Fibroblast of peridontal ligament (primary cell): ENCODE data around the gene ACP3.
A peak's percentile ranks its signal among the peaks of the same experiment; 100 is the strongest.

Experiments
- DNase-seq: peaks from one replicate; pipeline ENCODE4 v3.0.0-alpha.2; 2010; ENCODE audit errors: extremely low read depth

Gene ACP3

DNA sequence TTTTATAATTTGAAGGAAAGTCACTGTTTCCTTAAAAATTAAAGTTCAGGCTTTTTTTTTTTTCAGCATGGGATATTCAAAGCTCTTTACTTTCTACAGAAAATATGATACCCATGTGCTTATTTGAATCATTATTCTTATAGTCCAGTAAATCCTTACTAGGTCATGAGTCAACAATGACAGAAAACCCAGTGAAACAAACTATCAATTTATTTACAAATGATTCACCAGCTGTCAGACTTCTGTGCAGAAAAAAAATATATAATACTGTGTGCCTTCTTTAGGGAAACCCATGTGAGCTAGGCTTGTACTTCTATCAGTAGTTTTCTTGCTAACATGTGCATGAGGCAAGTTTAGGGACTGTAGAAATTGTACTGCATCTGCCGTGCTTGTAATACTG, 1.2 kb downstream of the ACP3 start:
- DNase-seq = peak; percentile 33

DNA sequence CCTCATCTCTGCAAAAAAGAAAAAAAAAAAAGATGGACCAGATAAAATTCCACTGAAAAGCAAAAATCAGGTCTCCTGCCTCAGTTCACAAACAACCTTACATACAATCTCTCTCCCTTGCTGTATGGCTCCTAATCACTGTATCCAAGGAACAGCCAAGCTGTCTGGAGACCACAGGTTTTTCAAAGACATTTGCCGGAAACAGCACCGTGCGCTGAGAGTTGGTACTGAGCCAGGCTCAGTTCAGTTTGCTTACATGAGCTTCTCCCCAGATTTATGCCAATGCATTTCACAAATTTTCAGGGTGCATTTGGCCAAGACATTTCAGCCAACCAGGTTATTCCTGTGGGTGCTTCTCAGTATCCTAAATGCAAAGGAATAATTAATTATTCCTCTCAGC, 4.1 kb downstream of the ACP3 start:
- DNase-seq = no peak

DNA sequence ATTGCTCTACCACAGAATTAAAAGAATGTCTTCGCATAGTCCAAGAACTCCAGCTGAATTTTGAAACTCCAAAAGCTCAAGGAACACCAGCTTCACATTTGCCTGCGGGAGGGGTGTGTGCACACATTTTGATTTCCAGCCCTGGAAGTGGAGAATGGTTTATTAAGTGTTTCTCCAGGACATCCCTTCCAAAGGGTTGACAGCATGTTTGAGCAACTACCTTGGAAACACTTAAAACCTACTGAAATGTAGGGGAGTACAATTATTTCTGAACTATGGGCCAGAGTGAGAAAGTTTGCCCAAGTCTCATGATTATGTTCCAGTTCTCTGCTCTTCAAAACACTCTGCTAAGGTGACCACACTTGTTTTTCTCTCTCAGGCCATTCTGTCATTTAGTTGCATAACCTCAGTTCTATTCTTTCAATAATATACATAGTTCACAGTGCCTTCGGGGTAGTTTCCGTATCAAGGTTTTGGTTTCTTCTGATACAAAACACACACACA, 7.9 kb downstream of the ACP3 start:
- no peak for DNase-seq

DNA sequence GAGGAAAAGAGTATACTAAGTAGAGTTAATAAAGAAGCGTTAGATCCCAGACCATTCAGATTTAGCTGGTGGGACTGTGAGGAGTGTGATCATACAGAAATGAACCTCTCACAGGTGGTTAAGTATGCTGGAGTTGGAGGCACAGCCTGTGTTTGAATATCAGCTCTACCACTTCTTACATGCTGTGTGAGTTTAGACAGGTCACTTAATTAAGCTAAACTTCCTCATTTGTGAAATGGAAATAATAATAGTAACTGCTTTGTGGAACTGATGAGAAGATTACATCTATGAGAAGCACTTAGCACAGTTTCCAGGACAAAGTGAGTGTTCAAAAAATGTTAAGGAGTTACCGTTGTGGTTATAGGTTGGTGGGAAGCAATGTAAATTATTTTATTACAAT, 8.4 kb downstream of the ACP3 start:
- no peak for DNase-seq

DNA sequence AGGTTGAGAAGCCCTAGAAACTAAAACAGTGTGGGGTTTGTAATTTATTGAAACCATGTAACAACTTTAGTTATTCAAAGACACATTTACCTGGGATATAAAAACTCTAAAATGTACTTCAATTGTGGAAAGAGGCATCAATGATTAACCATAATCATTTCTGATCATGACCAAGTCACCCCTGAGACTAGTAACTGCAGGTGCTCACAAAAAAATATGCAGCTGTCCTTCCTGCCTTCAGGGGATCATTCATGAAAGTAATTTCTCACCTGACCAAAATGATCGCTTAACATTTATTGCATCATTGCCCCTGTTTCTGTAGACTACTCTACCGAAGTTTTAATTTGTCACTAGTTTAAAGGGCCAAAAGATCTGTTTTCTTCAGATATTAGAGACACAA, 9.0 kb downstream of the ACP3 start:
- no peak for DNase-seq

DNA sequence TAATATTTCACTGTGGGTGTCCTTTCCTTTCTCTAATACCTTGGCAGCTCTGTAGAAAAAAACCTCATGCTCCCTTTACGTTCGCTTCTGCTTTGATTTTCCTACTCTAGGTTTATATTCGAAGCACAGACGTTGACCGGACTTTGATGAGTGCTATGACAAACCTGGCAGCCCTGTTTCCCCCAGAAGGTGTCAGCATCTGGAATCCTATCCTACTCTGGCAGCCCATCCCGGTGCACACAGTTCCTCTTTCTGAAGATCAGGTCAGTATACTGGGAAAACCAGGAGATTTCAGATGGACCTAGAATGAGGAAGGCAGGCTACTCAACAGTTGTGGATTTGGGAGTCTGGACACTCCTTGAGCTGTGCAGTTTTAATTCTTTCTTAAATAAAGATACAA, 14.9 kb downstream of the ACP3 start:
- DNase-seq = no peak

DNA sequence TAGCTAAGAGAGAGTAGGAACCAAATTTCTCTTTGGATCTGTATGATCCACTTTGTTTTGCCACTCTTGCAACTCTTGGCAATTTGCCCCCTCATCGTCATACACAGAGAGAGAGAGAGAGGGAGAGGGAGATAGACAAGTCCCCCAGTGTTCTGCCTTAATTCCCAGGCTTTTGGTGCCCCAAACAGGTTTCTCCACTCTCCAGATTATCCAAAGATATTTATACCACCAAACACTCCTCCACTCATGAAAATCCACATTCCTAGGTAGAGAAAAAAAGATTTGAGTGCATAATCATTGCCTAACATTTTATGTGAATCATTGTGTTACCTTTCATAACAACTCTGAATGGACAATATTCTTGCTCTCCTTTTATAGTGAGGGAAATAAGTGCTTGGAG, 15.3 kb downstream of the ACP3 start:
- DNase-seq = no peak

DNA sequence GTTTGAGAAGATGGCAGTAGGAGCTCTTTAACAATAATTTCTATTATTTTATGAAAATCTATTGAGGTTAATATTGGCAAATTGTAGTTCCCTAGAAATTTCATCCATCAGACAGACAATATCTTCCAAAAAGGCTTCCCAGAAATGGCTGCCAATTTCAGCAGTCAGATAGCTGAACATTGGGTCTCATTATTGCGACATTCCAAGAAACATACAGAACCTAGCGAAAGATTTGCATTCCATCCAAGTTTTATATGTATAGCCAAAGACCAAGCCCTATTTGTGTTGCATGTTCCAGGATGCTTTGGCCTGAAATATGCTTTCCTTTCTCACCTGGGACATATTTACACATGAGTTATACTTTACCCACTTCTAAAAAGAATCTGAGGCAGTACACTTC, 24.5 kb downstream of the ACP3 start:
- DNase-seq = no peak

DNA sequence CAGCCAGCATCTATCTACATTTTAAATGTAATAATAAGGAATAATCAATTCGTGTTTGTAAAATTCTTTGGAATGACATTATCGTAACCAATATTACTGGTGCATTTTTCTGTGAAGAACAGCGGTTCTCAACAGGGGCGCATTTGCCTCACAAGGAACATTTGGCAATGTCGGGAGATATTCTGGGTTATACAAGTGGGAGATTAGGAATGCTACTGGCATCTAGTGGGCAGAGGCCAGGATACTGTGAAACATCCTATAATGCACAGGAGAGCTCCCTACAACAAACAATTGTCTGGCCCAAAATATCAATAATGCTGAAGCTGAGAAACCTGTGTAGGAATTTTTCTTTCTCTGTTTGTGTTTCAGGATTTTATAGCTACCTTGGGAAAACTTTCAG, 25.0 kb downstream of the ACP3 start:
- no peak for DNase-seq

DNA sequence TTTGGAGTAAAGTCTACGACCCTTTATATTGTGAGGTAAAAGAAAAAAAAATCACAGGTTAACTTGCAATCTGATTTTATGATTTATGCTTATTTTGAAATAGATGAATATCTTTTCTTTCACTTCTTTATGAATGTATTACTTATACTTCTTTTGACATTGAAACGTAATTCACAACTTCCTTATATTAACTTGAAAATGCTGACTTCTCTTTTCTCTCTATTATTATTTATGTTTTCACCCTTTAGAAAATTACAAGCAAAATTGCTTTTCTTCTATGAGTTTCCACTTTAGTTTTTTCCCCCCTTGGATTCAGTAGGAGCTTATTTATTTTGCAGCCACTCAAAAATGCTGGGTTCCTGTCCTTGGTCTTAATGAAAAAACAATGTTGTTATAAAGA, 25.4 kb downstream of the ACP3 start:
- DNase-seq = no peak

DNA sequence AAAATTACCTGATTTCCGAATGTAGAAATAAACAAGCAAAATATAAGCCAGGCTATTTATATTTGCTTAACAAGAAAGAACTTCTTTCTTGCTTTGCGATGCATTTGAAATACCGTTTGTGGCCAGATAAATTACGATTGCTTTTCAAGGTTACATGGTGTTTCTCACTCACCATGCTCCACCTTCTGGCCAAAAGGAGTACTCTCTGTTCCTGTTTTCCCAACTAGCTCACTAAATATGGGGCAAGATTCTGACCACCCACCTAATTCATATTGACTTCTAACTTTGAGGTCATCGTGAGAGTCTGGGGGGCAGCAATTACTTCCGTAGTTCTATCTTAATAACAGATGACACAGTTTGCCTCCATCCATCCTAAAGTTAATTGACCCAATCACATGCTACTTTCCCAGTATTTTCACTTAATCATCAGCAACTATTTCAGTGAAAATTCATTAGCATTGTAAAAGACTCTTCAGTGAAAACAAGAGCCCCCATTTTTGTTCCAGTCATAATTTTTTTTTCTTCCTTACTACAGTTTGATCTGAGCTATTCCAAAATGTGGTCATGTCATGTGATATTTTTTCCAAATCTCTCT, 25.9 kb downstream of the ACP3 start:
- DNase-seq = peak; percentile 79

DNA sequence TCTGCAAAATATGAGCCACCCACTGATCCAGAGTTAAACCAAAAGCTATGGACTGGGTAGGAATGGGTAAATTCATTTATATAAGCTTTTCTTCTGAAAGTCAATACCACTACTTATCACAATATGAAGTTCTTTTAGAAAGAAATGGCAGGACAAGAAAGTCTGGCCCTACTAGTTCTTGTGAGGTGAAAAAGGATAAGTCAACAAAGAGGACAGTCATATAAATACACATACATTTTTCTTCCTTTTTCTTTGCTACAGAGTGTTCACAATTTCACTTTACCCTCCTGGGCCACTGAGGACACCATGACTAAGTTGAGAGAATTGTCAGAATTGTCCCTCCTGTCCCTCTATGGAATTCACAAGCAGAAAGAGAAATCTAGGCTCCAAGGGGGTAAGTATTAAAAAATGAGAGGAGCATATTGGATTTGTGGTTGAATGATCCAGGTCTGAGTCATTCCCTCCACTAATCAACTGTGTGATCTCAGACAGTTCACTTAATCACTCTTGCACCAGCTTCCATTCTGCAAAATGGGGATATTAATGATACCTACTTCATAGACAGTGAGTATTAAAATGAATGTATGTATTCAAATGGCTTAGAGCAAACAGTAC, 27.6 kb downstream of the ACP3 start:
- DNase-seq = peak; percentile 30

DNA sequence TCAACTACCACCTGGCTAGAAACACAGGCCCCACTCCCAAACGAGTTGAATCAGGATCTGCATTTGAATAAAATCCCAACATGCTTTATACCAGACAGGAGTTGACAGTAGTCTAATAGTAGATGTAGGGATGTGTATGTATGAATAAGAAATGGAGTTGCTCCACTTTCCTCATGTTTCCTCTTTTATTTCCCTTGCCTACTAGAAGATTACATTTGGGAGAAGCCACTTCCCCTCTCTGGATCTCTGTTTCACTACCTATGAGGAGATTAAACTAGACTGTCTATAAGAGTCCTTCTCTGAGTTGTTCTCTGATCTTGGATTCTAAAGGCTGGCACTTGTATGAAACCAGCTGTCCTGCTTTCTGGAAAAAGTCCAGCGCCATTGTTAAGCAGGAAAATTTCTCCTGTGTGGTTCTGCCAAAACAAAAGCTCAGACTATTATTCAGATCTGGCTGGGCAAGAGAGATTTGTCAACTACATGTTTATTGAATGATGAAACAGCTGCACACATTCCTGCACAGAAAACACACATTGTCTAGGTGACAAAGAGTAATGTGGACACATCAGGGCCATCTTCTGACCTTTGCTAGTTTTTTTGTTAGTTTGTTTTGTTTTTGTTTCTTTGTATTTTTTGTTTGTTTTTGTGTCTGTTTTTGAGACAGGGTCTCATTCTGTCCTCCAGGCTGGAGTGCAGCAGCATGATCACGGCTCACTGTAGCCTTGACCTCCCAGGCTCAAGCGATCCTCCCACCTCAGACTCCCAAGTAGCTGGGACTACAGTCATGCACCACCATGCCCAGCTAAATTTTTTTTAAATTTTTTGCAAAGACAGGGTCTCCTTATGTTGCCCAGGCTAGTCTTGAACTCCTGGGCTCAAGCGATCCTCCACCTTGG, 29.9 kb downstream of the ACP3 start:
- peak; percentile 36 for DNase-seq

DNA sequence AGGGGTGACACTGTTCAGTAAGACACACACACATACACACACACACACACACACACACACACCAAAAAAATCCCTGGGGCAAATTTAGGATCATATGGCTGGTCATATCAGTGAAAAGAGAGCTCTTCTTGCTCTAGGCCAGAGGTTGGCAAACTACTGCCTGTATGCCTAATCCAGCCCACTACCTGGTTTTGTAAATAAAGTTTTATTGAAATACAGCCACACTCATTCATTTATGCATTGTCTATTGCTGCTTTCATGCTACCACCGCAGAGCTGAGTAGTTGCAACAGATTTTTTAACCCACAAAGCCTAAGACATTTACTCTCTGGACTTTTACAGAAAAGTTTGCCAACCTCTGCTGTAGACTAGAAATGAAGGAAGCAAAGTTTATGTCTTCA, 30.6 kb downstream of the ACP3 start:
- DNase-seq = no peak

DNA sequence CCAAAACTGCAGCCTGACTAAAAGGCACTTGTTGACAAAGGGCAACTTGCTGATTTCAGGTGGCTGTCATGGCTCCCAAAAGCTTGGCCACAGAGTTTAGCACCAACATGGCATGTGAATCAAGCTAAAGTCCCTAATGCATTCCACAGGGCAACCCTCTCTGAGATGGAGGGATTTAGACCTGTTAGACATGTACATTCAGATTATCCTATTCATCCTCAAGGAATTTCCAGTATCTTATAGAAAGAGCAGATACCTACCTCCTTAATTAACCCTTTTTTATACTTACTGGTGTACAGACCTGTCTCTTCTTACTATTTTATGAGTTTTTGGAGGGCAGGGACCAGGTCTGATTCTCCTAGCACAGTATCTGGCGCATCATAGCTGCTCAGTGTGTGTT, 31.3 kb downstream of the ACP3 start:
- DNase-seq = no peak

DNA sequence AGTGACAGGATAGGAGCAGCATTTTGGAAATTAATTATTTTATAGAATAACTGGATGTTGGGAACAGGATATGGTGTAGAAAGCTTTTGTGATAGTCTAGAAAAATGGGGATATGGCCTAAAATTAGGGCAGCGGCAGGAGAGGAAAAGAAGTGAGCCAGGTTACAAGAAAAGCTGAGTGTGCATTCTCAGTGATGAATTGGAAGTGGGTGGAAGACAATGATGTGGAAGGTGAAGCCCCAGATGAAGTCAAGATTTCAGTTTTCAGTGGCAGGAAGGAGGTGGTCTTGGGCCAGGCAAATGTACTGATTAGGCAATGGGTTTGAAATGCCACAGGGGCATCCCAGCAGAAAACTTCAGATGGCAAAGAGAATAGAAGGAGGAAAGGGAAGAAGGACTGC, 33.6 kb downstream of the ACP3 start:
- DNase-seq = no peak

DNA sequence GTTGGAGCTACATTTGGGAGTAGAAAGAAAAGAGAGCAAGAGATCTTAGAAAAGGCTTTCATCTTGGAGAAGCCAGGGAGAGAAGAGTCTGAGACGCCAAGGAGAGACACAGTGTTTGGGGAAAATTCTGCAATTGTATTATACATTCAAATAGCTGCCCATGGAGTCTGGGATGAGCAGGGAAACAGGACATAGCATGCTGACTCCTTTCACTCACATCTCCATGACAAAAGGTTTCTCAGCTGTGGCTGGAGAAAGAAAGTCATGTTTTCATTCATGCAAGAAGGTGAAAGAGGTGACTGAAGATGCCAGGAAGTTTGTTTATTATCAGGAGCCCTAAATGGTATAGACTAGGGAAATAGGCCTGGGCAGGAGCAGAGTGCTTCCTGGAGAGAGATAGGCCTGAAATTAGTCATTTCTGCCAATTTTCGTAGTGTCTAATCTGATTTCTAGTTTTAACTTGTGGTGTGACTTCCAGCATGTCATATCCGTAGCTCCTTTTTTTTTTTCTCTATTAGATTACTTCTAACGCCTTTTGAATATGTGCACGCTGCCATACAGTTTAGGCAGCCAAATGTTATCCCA, 34.1 kb downstream of the ACP3 start:
- no peak for DNase-seq

DNA sequence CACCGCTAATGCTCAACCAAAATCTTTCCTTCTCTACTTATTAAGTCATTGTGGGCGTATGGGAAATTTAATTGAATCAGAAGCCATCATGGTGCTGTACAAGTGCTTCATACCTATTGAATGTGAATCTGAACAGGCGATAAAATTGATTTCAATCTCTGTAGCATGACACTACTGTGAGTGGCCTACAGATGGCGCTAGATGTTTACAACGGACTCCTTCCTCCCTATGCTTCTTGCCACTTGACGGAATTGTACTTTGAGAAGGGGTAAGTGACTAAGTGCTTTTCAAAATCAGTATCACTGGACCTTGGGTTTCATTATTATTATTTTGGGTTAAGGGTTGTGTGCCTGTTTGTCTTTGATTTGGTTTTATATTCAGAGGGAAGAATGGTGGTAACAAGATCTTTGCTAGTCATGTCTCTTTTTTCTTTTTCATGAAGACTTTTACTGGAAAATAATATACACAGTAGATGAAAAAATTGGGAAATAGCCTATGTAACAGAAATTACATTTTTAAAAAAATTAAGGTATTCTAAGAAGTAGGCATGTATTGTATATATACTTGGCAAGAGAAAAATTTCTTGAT, 35.4 kb downstream of the ACP3 start:
- peak; percentile 82 for DNase-seq

DNA sequence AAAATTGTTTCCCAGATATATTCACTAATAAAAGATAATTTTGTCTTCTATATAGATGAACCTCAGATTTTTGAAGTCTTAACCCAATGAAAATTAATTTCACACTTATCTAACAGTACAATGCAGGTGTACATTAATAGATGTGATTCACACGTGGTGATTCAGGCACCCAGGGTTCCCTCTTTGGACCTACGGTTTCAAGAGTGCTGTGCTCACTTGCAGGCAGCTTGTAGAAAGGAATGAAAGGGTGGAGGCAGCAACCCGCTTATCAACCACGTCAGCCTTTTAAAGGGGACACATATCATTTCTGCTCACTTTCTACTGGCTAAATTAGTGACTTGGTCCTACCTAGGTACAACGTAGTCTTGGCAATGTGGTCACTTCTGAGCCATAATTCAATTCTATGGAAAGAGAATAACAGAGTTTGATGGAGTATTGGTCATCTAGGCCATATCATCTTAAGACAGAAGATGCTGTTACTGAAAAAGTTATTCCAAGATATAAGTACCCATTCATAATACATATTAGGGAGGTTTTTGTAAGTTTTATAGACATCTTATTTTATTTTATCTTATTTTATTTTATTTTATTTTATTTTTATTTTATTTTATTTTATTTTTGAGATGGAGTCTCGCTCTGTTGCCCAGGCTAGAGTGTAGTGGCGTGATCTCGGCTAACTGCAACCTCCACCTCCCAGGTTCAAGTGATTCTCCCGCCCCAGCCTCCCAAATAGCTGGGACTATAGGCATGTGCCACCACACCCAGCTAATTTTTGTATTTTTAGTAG, 37.9 kb downstream of the ACP3 start:
- no peak for DNase-seq

DNA sequence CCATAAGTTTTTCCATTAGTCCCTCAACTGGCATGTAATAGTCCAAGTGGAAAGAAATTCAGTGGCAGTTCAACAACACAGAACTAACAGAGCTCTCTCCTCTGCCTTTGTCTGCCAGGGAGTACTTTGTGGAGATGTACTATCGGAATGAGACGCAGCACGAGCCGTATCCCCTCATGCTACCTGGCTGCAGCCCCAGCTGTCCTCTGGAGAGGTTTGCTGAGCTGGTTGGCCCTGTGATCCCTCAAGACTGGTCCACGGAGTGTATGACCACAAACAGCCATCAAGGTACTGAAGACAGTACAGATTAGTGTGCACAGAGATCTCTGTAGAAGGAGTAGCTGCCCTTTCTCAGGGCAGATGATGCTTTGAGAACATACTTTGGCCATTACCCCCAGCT, 39.4 kb downstream of the ACP3 start:
- no peak for DNase-seq

DNA sequence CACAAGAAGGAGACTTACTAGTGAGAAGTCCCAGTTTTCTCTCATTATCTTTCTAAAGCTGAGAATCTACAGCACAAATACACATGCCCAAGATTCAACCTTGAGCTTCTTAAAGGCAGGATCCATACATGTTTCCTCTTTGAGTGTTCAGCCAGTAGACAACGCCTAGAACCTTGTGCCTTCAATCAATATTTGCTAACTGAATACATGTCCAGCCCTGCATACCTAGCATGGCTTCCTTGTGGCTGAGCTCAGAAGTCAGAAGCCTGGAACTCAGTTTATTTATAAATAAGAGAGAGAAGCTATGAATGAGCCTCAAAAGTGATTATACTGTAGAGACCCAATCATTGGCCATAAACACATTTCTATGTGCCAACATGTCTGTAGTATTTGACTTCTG, 43.5 kb downstream of the ACP3 start:
- no peak for DNase-seq
